Calu3 (cell line): Measurements from ENCODE around the gene FAM13C. TPM values are rescaled to one million over a fixed set of nuclear protein-coding genes. Genes with fewer than 3 reads are reported as not detected.

ENCODE experiments used
- BruUV-seq: library from RNA; stranded (reverse); fragments of 400-500 nt; replicated peaks from 2 replicates; lab custom pipeline; 2021; lab: Mats Ljungman, UMichigan
- CTCF ChIA-PET: fragments of 300-600 bp; sonication (Branson Sonifier 250); formaldehyde crosslinking; loops from one replicate; lab custom pipeline; 2022; ENCODE audit warnings: antibody characterized with exemption; lab: Charles Lee
- DNase-seq: peaks from one replicate; pipeline ENCODE4 v3.0.0; 2022
- H3K27ac Mint-ChIP-seq: one replicate; pipeline ENCODE4 v1.8.0; 2022; ENCODE audit warnings: mixed read lengths; ENCODE audit not compliant: unreplicated experiment
- H3K27me3 Mint-ChIP-seq: one replicate; pipeline ENCODE4 v1.8.0; 2022; ENCODE audit warnings: mixed read lengths; ENCODE audit not compliant: unreplicated experiment
- H3K36me3 Mint-ChIP-seq: one replicate; pipeline ENCODE4 v1.8.0; 2022; ENCODE audit warnings: mild to moderate bottlenecking, moderate library complexity, mixed read lengths; ENCODE audit not compliant: insufficient read depth, unreplicated experiment
- H3K4me1 Mint-ChIP-seq: one replicate; pipeline ENCODE4 v1.8.0; 2022; ENCODE audit warnings: mild to moderate bottlenecking, low read depth, mixed read lengths; ENCODE audit not compliant: unreplicated experiment
- H3K4me3 Mint-ChIP-seq: one replicate; pipeline ENCODE4 v1.8.0; 2022; ENCODE audit warnings: mild to moderate bottlenecking, low read depth, moderate library complexity, mixed read lengths; ENCODE audit not compliant: unreplicated experiment
- H3K9me3 Mint-ChIP-seq: one replicate; pipeline ENCODE4 v1.8.0; 2022; ENCODE audit warnings: low read depth, mixed read lengths; ENCODE audit not compliant: unreplicated experiment
- CTCF ChIP-seq: fragments of 200-600 bp; IDR thresholded peaks from one replicate; pipeline ENCODE4 v1.8.0; 2022; ENCODE audit warnings: antibody characterized with exemption; ENCODE audit not compliant: unreplicated experiment
- intact Hi-C: fragments of 100-400 bp; cut with micrococcal nuclease; formaldehyde crosslinking; loops from one replicate; pipeline ENCODE4 v1.10.0; 2022; ENCODE audit not compliant: unreplicated experiment
- total RNA-seq: library from RNA; stranded (reverse); gene quantifications from 2 replicates; pipeline ENCODE4 v1.2.3, GENCODE V29; 2022

FAM13C gene
- total RNA-seq, 1 experiment from 2014 or later: not detected

DNA sequence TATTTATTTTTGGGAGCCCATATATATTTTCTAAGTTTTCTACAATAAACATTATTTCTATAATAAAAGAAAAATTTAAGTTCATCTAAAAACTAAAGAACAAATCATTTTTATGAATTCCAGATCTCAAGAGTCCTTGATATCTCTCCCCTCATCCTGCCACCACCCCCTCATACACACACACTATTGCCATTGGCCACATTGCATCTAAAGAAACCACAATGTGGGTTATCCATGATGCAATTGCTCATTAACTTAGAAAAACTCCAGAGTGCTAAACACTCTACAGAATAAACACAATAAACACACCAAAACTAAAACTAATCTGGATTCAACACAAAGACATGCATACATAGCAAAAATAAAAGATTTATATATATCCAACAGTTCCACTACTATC is 37.8 kb downstream of the FAM13C start:
- Mint-ChIP-seq H3K9me3 (no peaks in the 10 kb centered on the region), H3K4me1 (no peaks in the 10 kb centered on the region), H3K27ac (no peak overlapping the region), H3K4me3 (no peak overlapping the region), H3K36me3 (no peaks in the 10 kb centered on the region), H3K27me3 (peaks cover 78% of the 10 kb centered on the region)
- intact Hi-C loops: no loop called here
- TF ChIP-seq CTCF: no peak
- BruUV-seq: no TSS peak
- CTCF ChIA-PET: no interaction called here
- DNase-seq: no peak

DNA sequence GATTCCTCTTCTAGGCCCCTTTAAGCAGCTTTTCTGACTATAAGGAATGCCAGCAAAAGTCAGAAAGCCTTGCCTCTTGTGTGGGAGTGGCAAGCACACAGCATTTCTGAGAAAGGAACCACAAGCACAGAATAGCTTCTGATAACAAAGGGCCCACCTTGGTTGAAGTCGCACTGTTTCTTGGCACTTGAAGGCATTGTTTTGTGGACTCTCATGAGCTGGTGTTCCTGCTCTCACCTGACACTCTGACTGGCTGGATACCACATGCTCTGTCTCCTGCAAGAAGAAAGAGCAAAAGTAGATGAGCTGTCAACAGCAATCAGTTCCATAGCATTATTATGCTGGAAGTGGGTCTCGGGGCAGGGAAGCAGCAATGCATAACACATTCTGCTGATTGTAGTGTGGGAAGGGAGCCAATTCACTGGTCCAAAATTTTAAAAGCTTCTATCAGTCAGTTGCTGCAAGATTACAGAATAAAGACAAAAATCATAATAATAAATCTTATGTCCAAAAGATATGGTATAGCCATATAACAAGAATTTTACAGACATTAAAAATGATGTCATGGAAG is 38.4 kb downstream of the FAM13C start:
- H3K9me3 Mint-ChIP-seq: no peaks in the 10 kb centered on the region

GRCh38 chr10:59323036-59323459 is 39.3 kb downstream of the FAM13C start:
- BruUV-seq: no TSS peak
- H3K27me3 Mint-ChIP-seq: peaks cover 84% of the 10 kb centered on the region
- no peaks in the 10 kb centered on the region for H3K9me3 Mint-ChIP-seq
- H3K4me3 Mint-ChIP-seq: no peak overlapping the region
- no peak for DNase-seq
- intact Hi-C loops: no loop called here
- CTCF ChIA-PET: no interaction called here
- H3K36me3 Mint-ChIP-seq: no peaks in the 10 kb centered on the region
- no peak overlapping the region for H3K27ac Mint-ChIP-seq
- no peak for TF ChIP-seq CTCF
- H3K4me1 Mint-ChIP-seq: no peaks in the 10 kb centered on the region

More for the DNA sequence above, 38.4 kb downstream of the FAM13C start:
- no TSS peak for BruUV-seq
- intact Hi-C loops: no loop called here
- TF ChIP-seq CTCF: no peak
- no peak overlapping the region for H3K4me3 Mint-ChIP-seq
- CTCF ChIA-PET: no interaction called here
- no peaks in the 10 kb centered on the region for H3K4me1 Mint-ChIP-seq
- H3K36me3 Mint-ChIP-seq: no peaks in the 10 kb centered on the region
- no peak overlapping the region for H3K27ac Mint-ChIP-seq
- peaks cover 84% of the 10 kb centered on the region for H3K27me3 Mint-ChIP-seq
- DNase-seq: no peak

- Mint-ChIP-seq H3K36me3 (no peaks in the 10 kb centered on the region), H3K27ac (no peak overlapping the region), H3K4me1 (no peaks in the 10 kb centered on the region), H3K9me3 (no peaks in the 10 kb centered on the region), H3K4me3 (no peak overlapping the region), H3K27me3 (peaks cover 81% of the 10 kb centered on the region)
- no TSS peak for BruUV-seq
- CTCF ChIA-PET: interaction anchor here (0.6 kb wide), 1 partner anchor 1123 kb away, joined by 3 read pairs; no protein-coding TSS in a partner anchor
- DNase-seq: no peak
- no peak for TF ChIP-seq CTCF
- intact Hi-C loops: no loop called here
These were observed 40.2 kb downstream of the FAM13C start for GRCh38 chr10:59322131-59322530.
